Calu3 (cell line): ENCODE results near the gene PTF1A. TPM values are rescaled to one million over a fixed set of nuclear protein-coding genes. Genes with fewer than 3 reads are reported as not detected.

ENCODE experiments used
- BruUV-seq: library from RNA; stranded (reverse); fragments of 400-500 nt; replicated peaks from 2 replicates; lab custom pipeline; 2021; lab: Mats Ljungman, UMichigan
- CTCF ChIA-PET: fragments of 300-600 bp; sonication (Branson Sonifier 250); formaldehyde crosslinking; loops from one replicate; lab custom pipeline; 2022; ENCODE audit warnings: antibody characterized with exemption; lab: Charles Lee
- DNase-seq: peaks from one replicate; pipeline ENCODE4 v3.0.0; 2022
- H3K27ac Mint-ChIP-seq: one replicate; pipeline ENCODE4 v1.8.0; 2022; ENCODE audit warnings: mixed read lengths; ENCODE audit not compliant: unreplicated experiment
- H3K27me3 Mint-ChIP-seq: one replicate; pipeline ENCODE4 v1.8.0; 2022; ENCODE audit warnings: mixed read lengths; ENCODE audit not compliant: unreplicated experiment
- H3K36me3 Mint-ChIP-seq: one replicate; pipeline ENCODE4 v1.8.0; 2022; ENCODE audit warnings: mild to moderate bottlenecking, moderate library complexity, mixed read lengths; ENCODE audit not compliant: insufficient read depth, unreplicated experiment
- H3K4me1 Mint-ChIP-seq: one replicate; pipeline ENCODE4 v1.8.0; 2022; ENCODE audit warnings: mild to moderate bottlenecking, low read depth, mixed read lengths; ENCODE audit not compliant: unreplicated experiment
- H3K4me3 Mint-ChIP-seq: one replicate; pipeline ENCODE4 v1.8.0; 2022; ENCODE audit warnings: mild to moderate bottlenecking, low read depth, moderate library complexity, mixed read lengths; ENCODE audit not compliant: unreplicated experiment
- H3K9me3 Mint-ChIP-seq: one replicate; pipeline ENCODE4 v1.8.0; 2022; ENCODE audit warnings: low read depth, mixed read lengths; ENCODE audit not compliant: unreplicated experiment
- intact Hi-C: fragments of 100-400 bp; cut with micrococcal nuclease; formaldehyde crosslinking; loops from one replicate; pipeline ENCODE4 v1.10.0; 2022; ENCODE audit not compliant: unreplicated experiment
- total RNA-seq: library from RNA; stranded (reverse); gene quantifications from 2 replicates; pipeline ENCODE4 v1.2.3, GENCODE V29; 2022
- TF ChIP-seq, protein P1 (sequence below): fragments of 200-600 bp; IDR thresholded peaks from one replicate; pipeline ENCODE4 v1.8.0; 2022; ENCODE audit warnings: antibody characterized with exemption; ENCODE audit not compliant: unreplicated experiment

Gene PTF1A
- total RNA-seq, 1 experiment from 2014 or later: not detected

DNA sequence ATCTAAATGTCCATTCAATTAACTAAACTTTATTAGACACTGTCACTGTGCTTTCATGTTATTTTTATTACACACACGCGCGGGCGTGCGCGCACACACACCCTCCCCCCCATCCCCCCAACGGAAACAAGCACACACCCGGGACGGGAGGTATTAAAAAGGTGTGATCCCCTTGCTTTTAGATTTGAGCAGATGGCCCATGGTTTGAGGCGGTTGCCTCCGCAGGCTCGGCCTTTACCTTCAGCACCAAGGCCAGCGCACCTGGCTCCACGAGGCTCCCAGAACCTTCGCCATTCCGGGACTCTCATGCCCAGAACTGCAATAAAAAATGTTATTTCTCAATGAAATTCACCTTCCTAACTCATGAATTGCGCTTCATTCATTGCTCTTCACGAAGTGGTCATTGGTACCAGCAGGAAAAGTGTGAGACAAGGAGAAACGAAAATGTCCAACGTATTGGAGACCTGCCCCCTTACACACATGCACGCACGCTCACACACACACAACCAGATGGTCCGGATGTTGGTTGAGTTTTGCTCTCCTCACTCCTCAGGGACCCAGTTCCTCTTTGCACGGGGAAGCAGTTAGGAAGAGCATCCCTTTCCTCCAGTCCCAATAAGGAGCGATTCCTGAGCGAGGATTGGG lies 20.8 kb upstream of the PTF1A start:
- BruUV-seq: no TSS peak
- Mint-ChIP-seq H3K4me1 (no peaks in the 10 kb centered on the region), H3K27me3 (peaks cover 87% of the 10 kb centered on the region), H3K4me3 (no peak overlapping the region), H3K9me3 (no peaks in the 10 kb centered on the region), H3K27ac (no peak overlapping the region), H3K36me3 (no peaks in the 10 kb centered on the region)
- intact Hi-C loops: no loop called here
- DNase-seq: no peak
- CTCF ChIA-PET: no interaction called here
- TF ChIP-seq, protein P1, sequence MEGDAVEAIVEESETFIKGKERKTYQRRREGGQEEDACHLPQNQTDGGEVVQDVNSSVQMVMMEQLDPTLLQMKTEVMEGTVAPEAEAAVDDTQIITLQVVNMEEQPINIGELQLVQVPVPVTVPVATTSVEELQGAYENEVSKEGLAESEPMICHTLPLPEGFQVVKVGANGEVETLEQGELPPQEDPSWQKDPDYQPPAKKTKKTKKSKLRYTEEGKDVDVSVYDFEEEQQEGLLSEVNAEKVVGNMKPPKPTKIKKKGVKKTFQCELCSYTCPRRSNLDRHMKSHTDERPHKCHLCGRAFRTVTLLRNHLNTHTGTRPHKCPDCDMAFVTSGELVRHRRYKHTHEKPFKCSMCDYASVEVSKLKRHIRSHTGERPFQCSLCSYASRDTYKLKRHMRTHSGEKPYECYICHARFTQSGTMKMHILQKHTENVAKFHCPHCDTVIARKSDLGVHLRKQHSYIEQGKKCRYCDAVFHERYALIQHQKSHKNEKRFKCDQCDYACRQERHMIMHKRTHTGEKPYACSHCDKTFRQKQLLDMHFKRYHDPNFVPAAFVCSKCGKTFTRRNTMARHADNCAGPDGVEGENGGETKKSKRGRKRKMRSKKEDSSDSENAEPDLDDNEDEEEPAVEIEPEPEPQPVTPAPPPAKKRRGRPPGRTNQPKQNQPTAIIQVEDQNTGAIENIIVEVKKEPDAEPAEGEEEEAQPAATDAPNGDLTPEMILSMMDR: no peak

DNA sequence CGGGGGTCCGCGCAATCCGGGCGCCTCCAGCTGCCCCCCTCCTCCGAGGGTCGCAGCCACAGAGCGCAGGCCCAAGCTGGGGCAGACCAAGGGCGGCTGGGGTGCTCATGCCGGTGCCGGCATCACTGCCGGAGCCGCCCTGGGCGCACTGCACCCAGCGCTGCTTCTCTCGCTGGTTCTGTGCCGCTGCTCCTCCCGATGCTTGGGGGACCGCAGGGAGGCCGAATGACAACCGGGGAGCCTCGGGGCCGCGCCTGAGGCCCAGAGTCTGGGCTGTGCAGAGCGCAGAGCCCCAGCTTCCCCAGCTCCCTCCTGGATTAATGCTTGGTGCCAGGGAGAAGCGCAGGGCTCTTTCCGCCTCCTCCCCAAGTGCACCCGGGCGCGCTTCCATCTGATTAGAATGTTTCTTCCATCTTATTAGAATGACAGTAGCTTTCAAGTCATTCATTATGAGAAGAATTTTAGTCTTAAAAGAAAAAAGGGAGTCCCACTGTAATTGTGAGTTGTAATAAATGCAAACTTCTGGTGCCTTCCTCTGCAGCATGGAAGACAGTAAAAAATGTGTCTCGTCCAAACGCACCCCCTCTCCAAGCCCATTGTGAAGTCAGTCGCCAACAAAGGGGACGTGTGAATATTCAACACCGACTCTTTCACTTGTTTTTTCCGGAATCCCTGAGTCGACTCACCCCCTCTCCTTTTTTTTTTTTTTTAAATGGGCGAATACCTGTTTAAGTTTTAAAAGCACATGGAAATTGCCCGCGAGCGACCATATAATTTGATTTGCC lies 19.5 kb upstream of the PTF1A start:
- BruUV-seq: no TSS peak
- TF ChIP-seq, protein P1: no peak
- CTCF ChIA-PET: no interaction called here
- Mint-ChIP-seq H3K27me3 (peaks cover 89% of the 10 kb centered on the region), H3K4me1 (no peaks in the 10 kb centered on the region), H3K9me3 (no peaks in the 10 kb centered on the region), H3K36me3 (no peaks in the 10 kb centered on the region), H3K4me3 (peak overlapping the region; percentile 44), H3K27ac (no peak overlapping the region)
- no peak for DNase-seq
- intact Hi-C loops: no loop called here

DNA sequence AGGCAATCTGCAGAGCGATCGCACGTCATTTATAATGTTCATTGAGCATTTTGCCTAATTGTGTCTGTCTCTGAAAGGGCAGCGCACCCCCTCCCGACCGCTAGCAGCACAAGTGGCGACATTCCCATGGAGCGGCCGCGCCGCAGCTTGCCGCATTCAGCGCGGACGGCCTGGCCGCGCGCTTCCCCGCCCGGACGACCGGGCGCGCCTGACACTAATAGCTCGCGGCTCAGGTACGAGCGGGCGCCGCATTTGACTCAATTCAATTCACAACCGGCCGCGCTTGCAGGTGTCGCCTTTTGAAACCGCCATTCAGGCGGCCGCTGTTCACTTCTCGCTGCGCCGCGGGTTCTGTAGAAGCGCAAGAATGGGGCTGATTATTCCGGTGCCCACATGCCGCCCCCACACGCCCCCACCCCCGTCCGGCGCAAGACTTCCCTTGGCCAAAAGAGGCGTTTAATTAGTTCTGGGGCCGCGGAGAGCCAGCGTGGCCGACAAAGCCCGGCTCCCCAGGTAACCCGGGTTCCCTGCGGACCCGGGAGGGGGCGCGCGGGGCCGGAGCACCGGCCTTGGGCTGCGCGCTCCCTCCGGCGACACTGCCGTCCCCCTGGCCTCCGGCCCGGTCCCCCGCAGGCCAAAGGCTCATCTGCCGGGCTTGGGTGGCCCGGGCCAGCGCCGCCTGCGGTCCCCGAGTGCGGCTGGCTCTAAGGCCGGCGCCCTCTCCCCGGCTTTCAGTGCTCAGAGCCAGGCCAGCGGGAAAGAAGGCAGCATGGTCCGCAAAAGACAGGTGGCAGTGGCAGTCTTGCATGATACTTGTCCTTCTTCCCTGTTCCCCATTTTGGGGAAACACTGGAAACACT lies 18.7 kb upstream of the PTF1A start:
- BruUV-seq: no TSS peak
- Mint-ChIP-seq H3K27me3 (peaks cover 89% of the 10 kb centered on the region), H3K4me3 (peak overlapping the region; percentile 44), H3K36me3 (no peaks in the 10 kb centered on the region), H3K4me1 (no peaks in the 10 kb centered on the region), H3K9me3 (no peaks in the 10 kb centered on the region), H3K27ac (no peak overlapping the region)
- intact Hi-C loops: no loop called here
- CTCF ChIA-PET: no interaction called here
- no peak for DNase-seq
- TF ChIP-seq, protein P1: no peak
